NOMO-1 (cell line): ENCODE measurements around the gene ADAM22.

ENCODE experiments used
- DNase-seq, 2 experiments: peaks; one replicate each; lab custom pipeline; 2025; ENCODE audit not compliant: unreplicated experiment in 2 of 2; lab: John Stamatoyannopoulos, UW

Gene ADAM22

DNA sequence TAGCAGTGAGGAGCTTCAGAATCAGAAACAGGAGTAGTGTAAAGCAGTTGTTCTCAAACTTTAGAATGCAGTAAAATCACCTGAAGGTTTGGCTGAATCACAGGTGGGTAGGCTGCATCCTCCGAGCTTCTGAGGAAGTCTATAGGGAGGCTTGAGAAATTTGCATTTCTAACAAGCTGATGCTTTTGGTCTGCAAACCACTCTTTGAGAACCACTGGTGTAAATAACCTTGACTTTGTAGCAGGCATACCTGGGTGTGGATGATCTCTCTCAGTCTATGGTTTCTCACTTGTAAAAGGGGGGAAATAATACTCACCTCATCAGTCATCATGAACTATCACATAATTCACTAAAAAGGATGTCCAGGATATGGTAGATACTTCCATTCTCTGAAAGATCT, 167.7 kb downstream of the ADAM22 start:
- no peak for DNase-seq

GRCh38 chr7:88102675-88103074, 168.6 kb downstream of the ADAM22 start:
- DNase-seq: no peak

DNA sequence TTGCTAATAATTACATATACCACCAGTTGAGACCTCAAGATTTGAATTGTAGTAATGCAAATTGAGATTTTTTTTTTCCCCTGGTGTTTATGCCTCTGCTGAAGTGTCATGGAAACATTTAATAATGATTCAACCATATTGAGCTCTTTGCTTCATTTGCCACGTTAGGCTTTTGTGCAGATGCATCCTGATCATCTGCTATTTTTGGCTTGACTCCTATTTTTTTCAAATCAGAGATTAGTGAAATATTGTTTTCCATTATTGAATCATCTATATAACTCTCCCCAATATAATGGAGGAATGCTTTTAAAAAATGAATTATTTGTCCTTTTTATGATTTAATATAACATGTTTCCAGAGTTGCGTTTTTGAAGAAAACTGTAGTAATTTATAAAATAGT, 170.7 kb downstream of the ADAM22 start:
- DNase-seq: no peak

DNA sequence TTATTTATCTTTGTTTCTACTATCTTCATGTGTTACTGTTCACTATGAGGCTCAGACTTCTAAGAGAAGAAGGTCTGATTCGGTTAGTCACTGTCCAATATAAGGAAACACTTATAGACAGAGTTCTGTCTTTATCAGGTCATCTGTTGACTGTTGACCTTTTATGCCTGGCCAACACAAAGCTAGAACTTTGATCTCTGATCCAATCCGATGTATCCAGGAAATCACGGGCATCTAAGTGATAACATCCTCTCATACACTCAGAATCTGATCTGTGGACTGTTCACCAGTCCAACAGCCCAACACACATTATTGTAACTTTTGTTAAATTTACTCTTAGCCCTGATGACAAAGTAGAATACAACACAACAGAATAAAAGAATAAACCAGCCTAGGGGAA, 171.2 kb downstream of the ADAM22 start:
- DNase-seq: no peak

DNA sequence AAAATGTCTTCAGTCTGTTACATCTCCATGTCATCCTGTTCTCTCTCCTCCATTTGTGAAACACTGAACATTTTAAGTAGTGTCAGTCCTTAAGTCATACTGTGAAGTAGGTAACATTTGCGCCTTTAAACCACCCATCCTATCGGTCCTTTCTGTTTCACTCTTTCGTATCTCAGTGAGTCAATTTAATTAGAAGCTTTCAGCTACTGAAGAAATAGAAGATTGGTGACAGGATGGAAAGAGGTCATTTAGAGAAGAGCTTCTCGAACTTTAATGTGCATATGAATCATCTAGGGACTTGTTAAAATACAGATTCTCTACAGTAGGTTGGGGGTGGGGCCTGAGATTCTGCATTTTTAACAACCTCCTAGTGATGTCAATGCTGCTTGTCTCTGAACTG, 172.4 kb downstream of the ADAM22 start:
- DNase-seq: no peak

- DNase-seq: no peak
These were observed 175.6 kb downstream of the ADAM22 start for GRCh38 chr7:88109612-88110011.

GRCh38 chr7:88111140-88111743, 177.2 kb downstream of the ADAM22 start:
- DNase-seq: peak; percentile 60 to 88

- no peak for DNase-seq
These were observed 178.0 kb downstream of the ADAM22 start for GRCh38 chr7:88111954-88112471.

DNA sequence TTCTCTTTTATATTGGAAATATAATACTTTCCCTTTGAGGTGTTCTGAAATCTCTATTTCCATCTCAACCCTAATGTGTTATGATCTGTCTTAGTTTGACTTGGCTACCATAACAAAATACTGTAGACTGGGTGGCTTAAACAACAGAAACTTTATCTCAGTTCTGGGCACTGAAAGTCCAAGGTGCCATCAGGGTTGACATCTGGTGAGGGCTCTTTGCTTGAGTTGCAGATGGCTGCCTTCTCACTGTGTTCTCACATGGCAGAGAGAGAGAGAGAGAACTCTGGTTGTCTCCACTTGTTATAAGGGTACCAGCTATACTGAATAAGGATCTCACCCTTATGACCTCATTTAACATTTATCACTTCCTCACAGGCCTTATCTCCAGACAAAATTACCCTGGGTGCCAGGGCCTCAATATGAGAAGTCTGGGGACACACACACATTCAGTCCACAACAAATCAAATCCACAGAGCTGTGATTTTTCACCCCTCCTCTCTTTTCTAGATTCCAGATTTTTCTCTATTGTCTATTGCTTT, 181.3 kb downstream of the ADAM22 start:
- DNase-seq: no peak

DNA sequence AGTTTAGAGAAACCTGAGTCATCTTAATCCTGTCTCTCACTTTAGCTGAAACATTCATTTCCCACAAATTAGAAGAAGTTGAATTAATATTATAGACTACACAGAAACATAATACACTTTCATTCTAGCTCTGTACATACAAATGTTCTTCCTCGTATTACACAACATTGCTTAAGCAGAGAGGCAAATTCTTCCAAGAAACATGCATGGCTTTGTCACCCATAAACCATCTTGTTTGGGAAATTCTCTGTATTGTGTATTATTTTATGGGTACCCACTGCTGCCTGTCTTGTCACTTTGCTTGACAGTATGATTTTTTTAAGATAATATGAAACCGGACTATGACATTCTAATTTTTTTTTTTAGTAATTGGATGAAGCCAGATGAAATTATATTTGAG, 181.8 kb downstream of the ADAM22 start:
- no peak for DNase-seq

GRCh38 chr7:88116235-88116795, 182.3 kb downstream of the ADAM22 start:
- no peak for DNase-seq

DNA sequence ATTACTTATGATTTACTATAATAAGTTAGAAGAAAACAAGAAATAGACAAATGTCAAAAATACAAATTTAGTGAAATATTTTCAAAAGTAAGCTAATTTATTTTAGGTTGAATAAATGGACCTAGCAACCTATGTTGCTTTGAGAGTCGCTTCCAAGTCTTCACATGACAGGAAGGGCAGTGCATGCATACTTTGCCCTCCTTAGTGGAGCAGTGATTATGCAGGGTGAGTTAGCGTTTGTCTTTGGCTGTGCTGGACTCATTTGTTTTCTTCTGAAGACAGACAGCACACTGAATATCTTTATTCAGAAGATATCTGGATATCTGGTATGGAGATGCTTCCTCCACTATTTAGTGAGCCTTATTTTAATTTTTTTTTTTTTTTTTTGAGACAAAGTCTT, 183.3 kb downstream of the ADAM22 start:
- DNase-seq: no peak

DNA sequence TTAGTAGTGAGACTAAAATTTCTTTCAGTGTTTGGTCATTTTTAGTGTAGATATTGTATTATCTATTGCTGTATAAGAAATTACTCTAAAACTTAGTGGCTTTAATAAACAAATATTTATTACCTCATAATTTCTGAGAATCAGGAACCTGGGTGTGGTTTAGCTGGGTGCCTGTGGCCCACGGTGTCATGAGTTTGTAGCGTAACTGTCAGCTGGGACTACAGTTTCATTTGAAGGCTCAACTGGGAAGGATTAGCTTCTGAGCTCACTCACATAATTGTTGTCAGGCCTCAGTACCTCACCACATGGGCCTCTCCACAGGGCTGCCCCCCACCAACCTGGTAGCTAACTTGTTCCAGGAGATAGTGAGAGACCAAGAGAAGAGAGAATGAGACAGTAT, 187.3 kb downstream of the ADAM22 start:
- no peak for DNase-seq

GRCh38 chr7:88127637-88128290, 193.7 kb downstream of the ADAM22 start:
- DNase-seq: no peak

DNA sequence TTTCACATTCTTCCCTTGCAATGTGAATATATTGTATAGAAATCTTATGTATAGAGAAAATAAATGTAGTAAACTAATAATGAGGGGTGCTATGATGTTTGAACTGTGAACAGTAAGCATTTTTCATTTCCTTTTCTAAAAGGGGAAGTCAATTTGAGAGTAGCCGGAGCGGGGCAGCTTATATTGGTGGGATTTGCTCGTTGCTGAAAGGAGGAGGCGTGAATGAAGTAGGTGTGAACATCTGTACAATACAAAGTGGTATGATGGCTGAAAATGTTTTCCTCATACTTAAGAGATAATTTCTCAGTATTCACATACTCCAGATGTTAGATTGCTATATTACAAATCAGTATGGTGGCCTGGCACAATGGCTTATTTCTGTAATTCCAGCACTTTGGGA, 198.7 kb downstream of the ADAM22 start:
- peak; percentile 51 to 78 for DNase-seq

DNA sequence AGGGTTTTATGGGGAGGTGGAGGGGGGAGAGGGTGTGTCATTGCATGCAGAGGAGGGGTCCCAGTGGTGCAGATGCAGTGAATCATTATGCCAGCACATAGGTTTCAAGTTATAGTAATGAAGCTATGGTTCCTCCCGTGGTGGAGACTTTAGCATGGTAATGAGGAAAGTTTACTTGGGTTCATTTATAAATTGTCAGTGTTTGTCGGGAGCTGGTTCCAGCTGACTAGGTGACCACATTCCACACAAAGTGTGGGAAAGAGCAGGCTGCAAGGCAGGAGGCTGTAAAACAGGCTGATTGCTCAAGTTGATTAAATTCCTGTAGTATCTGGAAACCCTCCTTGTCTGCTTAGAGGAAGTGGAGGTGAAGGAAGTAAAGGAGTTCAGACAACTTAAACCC, 206.9 kb downstream of the ADAM22 start:
- DNase-seq: no peak

DNA sequence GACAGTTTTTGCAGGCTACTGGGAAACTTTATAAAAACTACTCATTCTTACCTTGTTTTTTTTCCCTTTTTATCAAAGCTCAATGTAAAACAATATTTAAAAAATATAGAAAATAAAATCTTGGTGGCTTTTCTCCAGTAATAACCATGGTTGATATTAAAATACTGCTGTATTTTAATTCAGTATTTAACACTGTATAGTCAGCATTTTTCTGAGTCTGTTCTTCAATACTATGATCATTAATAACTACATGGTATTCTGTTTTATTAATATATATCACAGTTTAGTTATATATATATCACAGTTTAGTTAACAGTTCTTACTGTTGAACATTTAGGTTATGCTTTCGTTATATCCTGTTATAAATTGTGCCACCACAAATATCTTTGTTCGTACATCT, 207.4 kb downstream of the ADAM22 start:
- DNase-seq: no peak

DNA sequence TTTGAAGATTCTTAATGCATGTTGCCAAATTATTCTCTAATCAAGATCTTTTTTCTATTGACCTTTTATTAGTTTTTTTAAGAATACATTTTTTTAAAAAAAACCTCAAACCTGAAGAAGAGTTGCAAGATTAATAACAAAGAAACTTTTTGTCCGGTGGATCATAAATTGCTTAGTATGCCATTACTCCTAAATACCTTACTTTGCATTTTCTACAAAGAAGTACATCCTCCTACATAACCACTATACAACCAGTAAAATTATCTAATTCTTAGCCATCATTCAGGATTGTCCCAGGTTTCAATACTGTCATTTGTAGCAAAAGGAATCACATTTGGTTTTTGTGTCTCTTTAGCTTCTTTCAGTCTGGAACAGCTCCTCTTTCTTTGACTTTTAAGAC, 207.9 kb downstream of the ADAM22 start:
- no peak for DNase-seq

DNA sequence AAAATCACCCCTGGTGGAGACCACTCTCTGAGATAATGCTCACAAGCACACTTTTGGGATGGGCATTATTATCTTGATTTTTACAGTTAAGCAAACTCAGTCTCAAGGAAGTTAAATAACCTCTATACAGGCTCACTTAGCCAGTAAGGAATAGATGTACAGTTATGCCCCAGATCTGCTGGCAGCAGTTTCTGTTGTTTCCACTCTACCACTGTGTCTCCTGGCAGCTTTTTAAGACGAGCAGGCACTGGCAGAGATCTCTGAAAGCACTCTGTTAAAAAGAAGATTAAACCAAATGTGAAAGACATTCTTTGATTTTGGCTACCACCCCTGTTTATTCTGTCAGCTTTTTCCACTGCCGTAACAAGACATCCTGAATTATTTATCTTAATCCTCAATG, 212.6 kb downstream of the ADAM22 start:
- no peak for DNase-seq

DNA sequence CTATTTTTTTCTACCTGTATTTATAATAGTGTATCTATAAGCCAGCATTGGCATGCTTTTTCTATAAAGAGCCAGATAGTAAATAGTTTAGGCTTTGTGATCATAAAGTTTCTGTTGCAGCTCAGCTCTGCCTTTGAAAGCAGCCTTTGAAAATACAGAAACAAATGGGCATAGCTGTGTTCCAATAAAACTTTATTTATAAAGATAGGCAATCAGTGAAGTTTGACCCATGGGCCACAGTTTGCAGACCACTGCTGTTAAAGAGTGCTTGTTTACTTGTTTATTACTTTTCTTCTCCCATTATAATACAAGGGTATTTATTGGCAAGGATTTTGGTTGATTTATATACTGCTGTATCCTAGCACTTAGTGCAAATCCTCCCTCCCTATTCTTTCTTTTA, 213.3 kb downstream of the ADAM22 start:
- no peak for DNase-seq

- no peak for DNase-seq
These were observed 213.9 kb downstream of the ADAM22 start for GRCh38 chr7:88147949-88148348.

- DNase-seq: no peak
These were observed 216.0 kb downstream of the ADAM22 start for GRCh38 chr7:88150033-88150432.
